WERI-Rb-1 (cell line): ENCODE measurements around the gene FKBP2.

ENCODE experiments used
- DNase-seq: peaks from one replicate; pipeline ENCODE4 v3.0.0-alpha.2; 2020
- H3K27ac ChIP-seq: fragments of 250-450 bp; sonication (Bioruptor Pico); 2 replicates; pipeline ENCODE4 v1.5.1; 2020; ENCODE audit warnings: mild to moderate bottlenecking, moderate library complexity
- H3K27me3 ChIP-seq: fragments of 250-450 bp; sonication (Bioruptor Pico); 2 replicates; pipeline ENCODE4 v1.5.1; 2021; ENCODE audit warnings: mild to moderate bottlenecking, low read depth, moderate library complexity; ENCODE audit not compliant: insufficient read depth, severe bottlenecking
- H3K36me3 ChIP-seq: fragments of 250-450 bp; sonication (Bioruptor Pico); 2 replicates; pipeline ENCODE4 v1.5.1; 2020; ENCODE audit warnings: mild to moderate bottlenecking, moderate library complexity
- H3K4me3 ChIP-seq: 2 replicates; pipeline ENCODE4 v1.5.1; 2011; ENCODE audit warnings: low read depth, mild to moderate bottlenecking, control low read depth, low read length
- H3K9me3 ChIP-seq: fragments of 250-450 bp; sonication (Bioruptor Pico); 2 replicates; pipeline ENCODE4 v1.5.1; 2021; ENCODE audit warnings: mild to moderate bottlenecking, moderate library complexity; ENCODE audit not compliant: severe bottlenecking
- TF ChIP-seq, protein P1 (sequence below): IDR thresholded peaks from 2 replicates; pipeline ENCODE4 v1.5.1; 2011; ENCODE audit warnings: low read depth, mild to moderate bottlenecking, control low read depth, inconsistent platforms, low read length

FKBP2 gene

DNA sequence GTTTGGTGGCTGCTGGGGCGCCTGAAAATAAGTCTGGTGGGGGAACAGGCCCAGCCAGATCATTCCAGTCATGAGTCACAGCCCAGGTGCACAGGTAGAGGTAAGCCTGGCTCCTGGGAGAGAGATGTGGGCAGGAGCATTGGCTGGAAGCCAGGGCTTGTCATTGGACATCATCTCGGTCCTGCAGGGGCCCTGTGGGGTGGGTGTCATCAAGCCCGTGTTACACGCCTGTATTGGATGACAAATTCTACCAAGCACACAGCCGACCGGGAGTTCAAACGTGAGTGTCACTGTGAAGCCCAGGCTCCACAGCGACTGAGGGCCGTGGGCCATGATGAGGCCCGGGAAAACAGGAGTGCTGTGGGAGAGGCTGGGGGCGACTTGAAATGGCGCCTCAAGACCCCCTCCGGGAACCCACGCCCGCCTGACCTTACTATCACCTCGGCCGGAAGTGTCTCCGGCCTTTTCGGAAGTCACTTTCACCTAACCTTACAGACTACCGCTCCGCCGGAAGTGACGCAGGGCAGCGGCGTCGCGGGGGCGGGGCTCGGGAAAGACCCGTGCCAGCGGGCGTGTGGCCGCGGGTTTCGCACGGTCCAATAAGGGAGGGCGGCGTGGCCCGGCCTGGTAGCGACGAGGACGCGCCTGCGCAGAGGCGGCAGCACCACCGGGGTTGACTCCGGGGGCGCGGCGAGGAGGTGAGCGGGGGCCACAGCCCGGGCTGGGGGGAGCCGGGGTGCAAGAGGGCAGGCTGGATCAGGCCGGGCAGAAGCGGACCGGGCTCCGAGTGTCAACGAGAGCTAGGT lies at the start of gene FKBP2:
FKBP2 (plus strand) TSS at position 661 of the 806 bp plus-strand sequence. CDS start 1,293 bp downstream, outside the sequence.
- no peaks in the 10 kb centered on the region for H3K9me3 ChIP-seq
- no peaks in the 10 kb centered on the region for H3K27me3 ChIP-seq
- peak within 1 kb of the TSS; percentile 82 for H3K4me3 ChIP-seq
- TF ChIP-seq, protein P1, sequence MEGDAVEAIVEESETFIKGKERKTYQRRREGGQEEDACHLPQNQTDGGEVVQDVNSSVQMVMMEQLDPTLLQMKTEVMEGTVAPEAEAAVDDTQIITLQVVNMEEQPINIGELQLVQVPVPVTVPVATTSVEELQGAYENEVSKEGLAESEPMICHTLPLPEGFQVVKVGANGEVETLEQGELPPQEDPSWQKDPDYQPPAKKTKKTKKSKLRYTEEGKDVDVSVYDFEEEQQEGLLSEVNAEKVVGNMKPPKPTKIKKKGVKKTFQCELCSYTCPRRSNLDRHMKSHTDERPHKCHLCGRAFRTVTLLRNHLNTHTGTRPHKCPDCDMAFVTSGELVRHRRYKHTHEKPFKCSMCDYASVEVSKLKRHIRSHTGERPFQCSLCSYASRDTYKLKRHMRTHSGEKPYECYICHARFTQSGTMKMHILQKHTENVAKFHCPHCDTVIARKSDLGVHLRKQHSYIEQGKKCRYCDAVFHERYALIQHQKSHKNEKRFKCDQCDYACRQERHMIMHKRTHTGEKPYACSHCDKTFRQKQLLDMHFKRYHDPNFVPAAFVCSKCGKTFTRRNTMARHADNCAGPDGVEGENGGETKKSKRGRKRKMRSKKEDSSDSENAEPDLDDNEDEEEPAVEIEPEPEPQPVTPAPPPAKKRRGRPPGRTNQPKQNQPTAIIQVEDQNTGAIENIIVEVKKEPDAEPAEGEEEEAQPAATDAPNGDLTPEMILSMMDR, result no peak
- H3K27ac ChIP-seq, result peak within 1 kb of the TSS; percentile 86
- DNase-seq, result peak; percentile 95
- peaks cover 45% of the 10 kb centered on the region for H3K36me3 ChIP-seq

DNA sequence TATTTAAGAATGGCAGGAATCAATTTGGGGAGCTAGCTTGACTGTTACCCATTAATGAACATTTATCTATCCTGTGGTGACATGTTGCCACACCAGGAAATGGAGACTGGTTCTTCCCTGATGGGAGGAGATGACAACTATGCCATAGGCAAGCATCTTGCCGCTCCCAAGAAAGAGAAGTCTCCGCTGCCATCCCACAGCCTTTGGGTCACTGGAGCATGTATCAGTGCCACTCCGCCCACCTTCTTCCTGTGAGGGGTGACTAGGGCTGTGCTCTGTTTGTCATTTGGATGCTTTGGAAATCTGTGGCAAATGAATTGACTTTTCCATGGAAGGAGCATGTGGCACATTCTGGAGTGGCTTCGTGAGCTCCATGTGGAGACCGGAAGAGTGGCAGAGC lies 48.5 kb upstream of the FKBP2 start:
- DNase-seq, result no peak
- Histone ChIP-seq H3K27ac (no peak overlapping the region), H3K27me3 (no peaks in the 10 kb centered on the region), H3K4me3 (no peak overlapping the region), H3K36me3 (peaks cover 88% of the 10 kb centered on the region), H3K9me3 (no peaks in the 10 kb centered on the region)
- TF ChIP-seq, protein P1, result no peak

DNA sequence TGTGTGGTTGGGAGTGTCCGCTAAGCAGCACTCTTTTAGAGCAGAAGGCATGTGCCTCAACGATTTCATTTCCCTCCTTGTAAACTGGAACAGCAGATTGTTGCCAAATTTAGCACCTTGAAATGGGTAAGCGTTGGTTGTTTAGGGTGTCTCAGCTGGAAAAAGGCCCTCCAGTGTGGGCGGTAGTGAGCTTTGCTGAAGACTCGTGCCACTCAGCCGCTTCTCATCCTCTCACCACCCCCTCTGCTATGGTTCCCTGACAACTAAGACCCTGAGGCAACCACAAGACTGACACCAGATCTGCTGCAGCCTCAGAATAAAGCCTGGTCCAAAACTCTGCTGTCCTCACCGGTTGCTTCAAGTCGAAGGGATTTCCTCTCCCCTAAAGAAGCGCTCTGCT lies 44.3 kb upstream of the FKBP2 start:
- DNase-seq, result no peak
- Histone ChIP-seq H3K9me3 (no peaks in the 10 kb centered on the region), H3K4me3 (no peak overlapping the region), H3K27ac (no peak overlapping the region), H3K27me3 (no peaks in the 10 kb centered on the region), H3K36me3 (peaks cover 96% of the 10 kb centered on the region)
- TF ChIP-seq, protein P1, result no peak

DNA sequence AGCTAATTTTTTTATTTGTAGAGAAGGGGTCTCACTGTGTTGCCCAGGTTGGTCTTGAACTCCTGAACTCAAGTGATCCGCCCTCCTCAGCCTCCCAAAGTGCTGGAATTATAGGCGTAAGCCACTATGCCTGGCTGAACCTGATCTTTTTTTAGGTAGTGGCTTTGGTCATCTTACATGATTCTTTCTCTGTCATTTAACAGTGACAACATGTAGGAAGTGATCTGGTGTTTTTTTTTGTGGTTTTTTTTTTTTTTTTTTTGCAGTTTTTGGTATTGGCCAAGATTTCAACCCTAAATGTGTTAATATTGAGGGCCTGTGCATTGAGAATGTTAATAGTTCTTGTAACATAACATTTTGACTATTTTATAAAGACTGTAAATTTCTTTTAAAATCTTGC lies 42.4 kb upstream of the FKBP2 start:
- H3K27ac ChIP-seq, result no peak overlapping the region
- no peak for DNase-seq
- no peaks in the 10 kb centered on the region for H3K27me3 ChIP-seq
- H3K4me3 ChIP-seq, result no peak overlapping the region
- H3K9me3 ChIP-seq, result no peaks in the 10 kb centered on the region
- TF ChIP-seq, protein P1, result no peak
- peaks cover 95% of the 10 kb centered on the region for H3K36me3 ChIP-seq

DNA sequence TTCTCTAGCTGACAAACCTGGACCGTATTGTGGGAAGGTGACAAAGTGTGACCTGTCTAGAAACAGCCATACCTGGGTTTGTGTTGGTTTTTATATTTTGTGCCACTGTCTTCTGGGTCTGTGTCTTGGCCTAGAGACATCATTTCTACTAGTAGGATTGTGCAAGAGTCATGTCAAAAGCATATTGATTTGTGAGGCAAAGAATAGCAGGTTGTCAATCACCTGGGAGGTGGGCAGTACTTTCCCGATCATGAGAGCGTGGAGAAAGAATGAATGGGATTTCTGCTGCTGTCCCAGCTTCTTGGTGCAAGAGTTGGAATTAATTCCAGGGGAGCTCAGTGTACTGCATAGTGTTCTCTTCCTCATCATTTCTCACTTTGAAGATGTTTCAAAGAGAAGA lies 39.4 kb upstream of the FKBP2 start:
- TF ChIP-seq, protein P1, result no peak

More for the DNA sequence above, 39.4 kb upstream of the FKBP2 start:
- no peak for DNase-seq
- no peaks in the 10 kb centered on the region for H3K27me3 ChIP-seq
- no peaks in the 10 kb centered on the region for H3K9me3 ChIP-seq
- no peak overlapping the region for H3K4me3 ChIP-seq
- no peak overlapping the region for H3K27ac ChIP-seq
- peaks cover 95% of the 10 kb centered on the region for H3K36me3 ChIP-seq
